NCI-H2107 (cell line): ENCODE data around the gene P3H3.
A peak's percentile ranks its signal among the peaks of the same experiment; 100 is the strongest.

ENCODE experiments used
- DNase-seq: peaks from one replicate; lab custom pipeline; 2025; lab: John Stamatoyannopoulos, UW

P3H3 gene, protein sequence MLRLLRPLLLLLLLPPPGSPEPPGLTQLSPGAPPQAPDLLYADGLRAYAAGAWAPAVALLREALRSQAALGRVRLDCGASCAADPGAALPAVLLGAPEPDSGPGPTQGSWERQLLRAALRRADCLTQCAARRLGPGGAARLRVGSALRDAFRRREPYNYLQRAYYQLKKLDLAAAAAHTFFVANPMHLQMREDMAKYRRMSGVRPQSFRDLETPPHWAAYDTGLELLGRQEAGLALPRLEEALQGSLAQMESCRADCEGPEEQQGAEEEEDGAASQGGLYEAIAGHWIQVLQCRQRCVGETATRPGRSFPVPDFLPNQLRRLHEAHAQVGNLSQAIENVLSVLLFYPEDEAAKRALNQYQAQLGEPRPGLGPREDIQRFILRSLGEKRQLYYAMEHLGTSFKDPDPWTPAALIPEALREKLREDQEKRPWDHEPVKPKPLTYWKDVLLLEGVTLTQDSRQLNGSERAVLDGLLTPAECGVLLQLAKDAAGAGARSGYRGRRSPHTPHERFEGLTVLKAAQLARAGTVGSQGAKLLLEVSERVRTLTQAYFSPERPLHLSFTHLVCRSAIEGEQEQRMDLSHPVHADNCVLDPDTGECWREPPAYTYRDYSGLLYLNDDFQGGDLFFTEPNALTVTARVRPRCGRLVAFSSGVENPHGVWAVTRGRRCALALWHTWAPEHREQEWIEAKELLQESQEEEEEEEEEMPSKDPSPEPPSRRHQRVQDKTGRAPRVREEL

DNA sequence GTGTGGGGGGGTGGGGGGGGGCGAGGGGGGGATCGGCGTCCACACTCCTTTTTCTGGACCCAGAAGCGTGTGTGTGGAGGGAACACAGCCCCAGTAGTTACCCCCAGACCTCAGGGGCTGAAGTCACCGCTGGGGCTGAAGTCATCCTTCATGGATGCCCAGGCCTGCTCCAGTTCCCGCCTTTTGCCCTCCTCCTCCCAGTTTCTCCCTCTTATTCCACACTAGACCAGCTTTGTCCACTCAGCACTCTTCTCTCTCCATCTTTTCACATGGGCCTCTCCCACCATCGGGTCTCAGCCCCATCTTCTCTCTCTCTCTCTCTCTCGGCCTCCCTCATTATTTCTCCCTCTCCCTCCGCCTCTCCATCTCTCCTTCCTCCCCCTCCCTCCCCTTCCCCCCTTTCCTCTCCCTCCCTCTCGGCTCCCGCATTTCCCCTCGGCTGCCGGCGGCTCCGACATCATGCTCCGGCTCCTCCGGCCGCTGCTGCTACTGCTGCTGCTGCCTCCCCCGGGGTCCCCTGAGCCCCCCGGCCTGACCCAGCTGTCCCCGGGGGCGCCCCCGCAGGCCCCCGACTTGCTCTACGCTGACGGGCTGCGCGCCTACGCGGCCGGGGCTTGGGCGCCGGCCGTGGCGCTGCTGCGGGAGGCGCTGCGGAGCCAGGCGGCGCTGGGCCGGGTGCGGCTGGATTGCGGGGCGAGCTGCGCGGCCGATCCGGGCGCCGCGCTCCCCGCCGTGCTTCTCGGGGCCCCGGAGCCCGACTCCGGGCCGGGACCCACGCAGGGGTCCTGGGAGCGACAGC is at the start of gene P3H3:
P3H3 (plus strand) TSS at position 426 of the 799 bp plus-strand sequence; CDS start at position 460, 34 bp downstream.
- no peak for DNase-seq

DNA sequence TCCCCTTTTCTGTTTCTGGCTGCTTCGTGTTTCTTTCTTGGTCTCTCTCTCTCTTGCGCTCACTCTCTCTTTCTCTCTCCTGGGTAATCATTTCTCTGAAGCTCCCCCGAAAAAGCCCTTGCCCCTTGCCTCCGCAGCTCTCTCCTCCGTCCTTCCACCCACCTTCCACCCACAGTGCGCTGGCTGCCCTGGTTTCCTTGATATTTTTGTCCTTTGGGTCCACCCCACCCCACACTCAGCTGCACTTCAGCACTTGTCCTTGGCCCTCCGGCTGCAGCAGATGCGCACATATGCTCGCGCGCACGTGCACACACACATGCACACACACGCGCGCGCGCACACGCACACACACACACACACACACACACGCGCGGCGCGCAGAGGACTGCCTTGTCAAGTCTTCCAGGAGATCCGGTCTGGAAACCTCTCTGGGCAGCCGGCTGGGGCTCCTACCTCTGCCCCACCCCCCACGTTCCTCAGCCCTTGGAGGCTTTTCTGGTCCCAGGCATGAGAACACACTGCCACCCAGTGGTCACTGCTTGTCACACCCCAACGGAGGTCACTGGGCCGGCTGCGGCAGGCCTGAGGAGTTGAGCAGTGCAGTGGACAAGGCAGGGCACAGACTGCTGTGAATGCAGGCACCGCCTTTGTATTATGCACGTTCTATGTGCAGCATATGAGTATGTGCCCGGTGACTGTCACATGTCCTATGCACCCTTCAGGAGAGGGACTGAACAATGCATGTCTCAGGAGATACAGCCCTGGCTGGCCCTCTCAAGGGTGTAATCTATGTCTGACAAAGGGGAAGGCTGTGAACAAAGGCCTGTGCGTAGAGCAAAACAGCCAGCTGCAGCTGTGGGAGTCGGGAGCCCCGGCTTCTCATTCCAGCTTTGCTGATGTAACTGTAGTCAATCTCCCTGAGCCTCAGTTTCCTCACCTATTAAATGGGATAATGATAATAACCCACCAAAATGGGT is 49.3 kb upstream of the P3H3 start:
- peak; percentile 90 for DNase-seq

DNA sequence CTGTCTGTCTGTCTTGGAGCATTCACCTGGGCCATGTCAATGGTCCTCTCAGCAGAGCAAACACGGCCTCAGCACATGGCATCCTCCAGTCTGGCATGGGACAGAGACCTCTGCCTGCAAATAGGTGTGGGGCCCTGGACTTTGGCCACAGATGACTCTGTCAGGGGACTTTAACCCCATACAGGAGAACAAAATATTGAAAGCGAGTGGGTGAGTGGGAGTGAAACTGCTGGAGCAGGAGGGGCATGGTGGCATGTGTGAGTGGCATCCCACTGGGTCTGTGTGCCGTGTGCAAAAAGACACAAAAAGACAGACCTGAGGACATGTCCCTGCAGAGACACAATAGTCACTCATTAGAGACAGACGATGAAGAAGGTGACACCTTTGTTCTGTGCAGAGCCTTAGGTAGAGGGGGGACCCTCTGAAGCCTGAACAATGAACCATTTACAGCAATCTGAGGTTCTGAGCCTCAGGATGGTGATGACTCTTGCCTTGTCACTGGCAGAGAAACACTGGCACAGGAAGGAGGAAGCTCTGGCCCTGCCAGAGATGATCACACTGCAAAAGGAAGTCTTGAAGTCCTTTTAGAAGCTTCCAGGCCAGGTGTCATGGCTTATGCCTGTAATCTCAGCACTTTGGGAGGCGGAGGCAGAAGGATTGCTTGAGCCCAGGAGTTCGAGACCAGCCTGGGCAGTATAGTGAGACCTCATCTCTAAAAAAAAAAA is 48.3 kb upstream of the P3H3 start:
- no peak for DNase-seq

DNA sequence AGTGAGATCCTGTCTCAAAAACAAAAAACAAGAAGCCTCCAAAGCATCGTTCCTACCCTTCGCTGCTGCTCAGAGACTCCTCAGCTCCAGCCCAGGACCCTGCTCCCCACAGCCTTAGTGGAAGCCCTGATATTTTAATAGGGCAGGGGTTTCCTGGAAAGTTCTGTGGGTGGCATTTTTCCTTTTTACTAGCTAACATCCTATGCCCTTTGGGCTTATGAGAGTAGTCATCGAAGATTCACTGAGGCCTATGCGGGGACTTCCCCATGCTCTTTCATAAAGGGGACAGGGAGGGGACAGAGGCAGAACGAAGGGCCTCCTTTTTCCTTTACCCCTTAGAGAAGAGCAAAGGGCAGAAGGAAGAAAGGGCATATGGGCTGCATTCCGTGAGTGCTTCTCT is 47.6 kb upstream of the P3H3 start:
- DNase-seq, result no peak

DNA sequence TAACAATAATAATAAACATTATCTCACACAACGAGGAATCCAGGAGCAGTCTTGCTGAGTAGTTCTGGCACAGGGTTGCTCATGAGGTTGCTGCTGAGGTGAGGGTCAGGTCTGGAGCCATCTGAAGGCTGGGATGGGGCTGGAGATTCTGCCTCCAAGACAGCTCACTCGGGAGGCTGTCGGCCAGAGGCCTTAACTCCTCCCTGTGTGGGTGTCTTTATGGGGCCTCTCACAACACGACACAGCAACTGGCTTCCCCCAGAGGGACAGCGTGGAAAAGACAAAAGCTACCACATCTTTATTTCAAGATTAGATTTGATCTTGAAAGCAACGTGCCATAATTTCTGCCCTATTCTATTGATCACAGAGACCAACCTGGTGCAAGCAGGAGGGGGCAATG is 46.1 kb upstream of the P3H3 start:
- DNase-seq, result no peak

DNA sequence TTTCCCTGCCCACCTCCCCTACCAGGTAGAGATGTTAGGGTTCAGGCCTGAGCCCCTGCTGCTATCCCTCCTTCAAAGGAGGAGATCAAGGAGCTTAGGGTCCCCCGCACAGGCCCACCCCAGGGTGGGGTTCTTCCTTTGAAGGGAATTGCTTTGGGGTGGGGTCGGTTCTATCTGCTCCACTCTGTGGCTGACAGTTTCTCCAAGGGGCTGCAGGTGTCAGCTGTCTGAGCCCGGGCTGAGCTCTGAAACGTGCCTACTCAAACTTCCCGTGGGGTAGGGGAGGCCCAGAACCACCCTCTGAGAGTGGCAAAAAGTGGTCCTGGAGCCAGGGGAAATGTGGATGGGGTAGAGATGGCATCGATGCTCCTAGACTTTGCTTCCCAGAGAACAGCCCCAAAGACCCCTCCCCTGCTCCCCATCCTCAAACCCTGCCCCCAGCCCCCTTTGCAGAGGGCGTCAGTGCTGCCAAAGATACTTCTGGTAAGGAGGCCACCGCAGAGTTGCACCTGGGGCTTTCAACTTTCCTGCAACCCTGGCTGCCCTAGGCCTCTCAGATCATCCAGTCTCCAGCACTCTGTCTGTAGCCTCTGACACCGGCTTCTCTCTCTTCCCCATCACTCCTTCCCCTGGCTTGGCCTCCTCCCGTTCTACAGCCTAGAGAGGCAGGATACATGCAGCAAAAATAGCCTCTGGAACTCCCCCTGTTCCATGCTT is 45.2 kb upstream of the P3H3 start:
- no peak for DNase-seq

DNA sequence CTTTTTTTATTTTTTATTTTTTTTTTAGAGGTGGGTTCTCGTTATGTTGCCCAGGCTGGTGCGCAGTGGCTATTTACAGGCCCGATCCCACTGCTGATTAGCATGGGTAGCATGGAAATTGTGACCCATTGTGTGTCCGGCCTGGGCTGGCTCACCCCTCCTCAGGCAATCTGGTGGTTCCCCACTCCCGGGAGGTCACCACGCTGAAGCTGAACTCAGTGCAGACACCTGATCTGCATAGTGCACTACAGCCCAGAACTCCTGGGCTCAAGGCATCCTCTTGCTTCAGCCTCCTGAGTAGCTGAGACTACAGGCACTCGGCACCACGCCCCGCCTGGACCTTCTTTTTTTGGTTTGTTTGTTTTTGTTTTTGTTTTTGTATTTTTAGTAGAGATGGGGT is 44.4 kb upstream of the P3H3 start:
- DNase-seq, result no peak

DNA sequence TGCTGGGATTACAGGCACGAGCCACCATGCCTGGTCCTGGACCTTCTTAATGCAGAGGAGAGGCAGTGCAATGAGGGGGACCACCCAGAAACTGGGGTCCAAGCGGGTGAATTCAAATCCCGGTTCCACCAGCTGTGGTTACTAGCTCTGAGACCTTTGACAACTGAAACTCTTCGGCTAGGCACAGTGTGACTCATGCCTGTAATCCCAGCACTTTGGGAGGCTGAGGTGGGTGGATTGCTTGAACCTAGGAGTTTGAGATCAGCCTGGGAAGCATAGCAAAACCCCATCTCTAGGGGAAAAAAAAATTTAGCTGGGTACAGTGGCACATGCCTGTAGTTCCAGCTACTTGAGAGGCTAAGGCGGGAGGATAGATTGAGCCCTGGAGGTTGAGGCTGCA is 43.9 kb upstream of the P3H3 start:
- DNase-seq, result no peak

DNA sequence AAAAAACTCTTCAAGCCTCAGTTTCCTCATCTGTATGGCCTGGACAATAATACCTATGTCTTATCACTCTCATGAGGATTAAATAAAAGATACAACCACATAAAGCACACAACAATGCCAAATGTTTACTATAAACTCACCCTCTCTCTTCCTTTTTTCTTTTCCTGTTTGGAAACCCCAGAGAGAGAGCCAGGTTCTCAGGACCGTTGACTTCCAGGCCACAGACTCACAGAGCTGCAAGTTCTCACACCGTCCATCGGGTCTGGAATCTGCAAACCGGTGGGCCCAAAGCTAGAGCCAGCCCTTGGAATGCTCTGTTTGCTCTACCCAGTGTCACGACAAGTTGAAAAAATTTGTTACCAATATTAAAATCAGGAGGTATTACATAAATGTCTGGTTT is 43.4 kb upstream of the P3H3 start:
- DNase-seq, result no peak

DNA sequence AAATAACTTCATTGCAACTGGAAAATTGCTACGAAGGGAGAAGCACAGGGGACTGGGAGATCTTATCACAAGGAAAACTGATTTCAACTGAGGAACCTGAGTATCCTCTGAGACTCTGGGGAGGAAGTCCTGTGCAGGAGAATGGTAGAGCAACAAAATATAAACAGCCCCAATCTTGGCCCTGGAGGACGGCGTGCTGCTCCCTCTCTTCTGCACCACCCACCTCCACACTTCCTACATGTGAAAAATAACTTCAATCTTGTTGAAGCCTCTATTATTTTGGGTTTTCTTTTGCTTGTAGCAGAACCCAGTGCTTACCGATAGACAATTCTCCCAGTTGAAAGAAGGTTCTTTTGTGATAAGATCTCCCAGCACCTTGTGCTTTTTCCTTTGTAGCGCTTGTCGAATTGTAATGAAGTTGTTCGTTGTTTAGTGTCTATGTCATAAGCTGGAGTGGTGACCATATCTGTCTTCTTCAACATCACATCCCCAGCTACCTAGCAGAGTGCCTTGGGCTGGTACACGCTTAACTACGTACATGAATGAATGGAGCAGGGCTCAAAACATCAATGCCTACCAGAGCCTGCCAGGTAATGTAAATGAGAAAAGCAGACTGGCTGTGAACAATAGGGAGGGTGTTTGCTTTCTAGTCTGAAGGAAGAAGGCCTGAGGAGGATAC is 41.7 kb upstream of the P3H3 start:
- DNase-seq, result no peak

DNA sequence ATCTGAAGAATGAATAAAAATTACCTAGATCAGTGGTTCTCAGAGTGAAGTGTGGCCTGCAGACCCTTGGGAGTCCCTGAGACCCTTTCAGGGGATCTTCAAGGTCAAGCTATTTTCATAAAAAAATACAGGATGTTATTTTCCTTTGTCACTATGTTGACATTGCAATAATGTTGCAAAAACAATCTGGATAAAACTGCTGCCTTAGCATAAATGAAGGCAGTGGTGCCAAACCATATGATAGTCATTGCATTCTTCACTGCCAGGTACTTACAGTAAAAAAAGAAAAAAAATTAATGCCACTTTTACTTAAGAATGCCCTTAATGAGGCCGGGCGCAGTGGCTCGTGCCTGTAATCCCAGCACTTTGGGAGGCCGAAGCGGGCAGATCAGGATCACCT is 40.9 kb upstream of the P3H3 start:
- no peak for DNase-seq

DNA sequence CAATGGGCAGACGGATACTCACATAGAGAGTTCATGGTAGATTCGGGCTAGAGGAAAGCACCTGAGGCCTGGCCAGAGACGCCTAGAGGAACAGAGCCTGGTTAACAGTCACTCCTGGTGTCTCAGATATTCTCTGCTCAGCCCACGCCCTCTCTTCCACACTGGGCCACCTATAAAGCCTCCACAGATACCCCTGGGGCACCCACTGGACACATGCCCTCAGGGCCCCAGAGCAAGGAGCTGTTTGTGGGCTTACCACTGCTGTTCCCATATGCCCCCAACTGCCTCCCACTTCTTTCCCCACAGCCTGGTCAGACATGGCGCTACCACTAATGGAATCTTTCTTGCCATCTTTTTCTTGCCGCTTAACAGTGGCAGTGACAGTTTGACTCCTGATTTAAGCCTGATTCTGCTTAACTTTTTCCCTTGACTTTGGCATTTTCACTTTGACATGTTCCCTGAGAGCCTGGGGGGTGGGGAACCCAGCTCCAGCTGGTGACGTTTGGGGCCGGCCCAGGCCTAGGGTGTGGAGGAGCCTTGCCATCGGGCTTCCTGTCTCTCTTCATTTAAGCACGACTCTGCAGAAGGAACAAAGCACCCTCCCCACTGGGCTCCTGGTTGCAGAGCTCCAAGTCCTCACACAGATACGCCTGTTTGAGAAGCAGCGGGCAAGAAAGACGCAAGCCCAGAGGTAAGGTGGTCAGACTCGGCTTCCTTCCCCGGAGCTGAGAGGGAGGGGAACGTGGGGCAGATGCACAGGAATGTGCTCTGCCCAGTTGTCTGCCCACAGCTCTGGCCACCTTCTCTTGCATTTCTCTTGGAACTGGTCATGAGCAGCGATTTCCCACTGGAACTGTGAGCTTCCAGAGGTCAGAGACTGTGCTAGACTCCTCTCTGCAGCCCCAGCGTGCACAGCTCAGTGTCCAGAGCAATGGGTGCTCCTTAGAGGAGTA is 39.0 kb upstream of the P3H3 start, which contains the start of gene CD4:
CD4 (plus strand) TSS at position 557 of the 953 bp plus-strand sequence. CDS start 10,611 bp downstream, outside the sequence.
- no peak for DNase-seq

DNA sequence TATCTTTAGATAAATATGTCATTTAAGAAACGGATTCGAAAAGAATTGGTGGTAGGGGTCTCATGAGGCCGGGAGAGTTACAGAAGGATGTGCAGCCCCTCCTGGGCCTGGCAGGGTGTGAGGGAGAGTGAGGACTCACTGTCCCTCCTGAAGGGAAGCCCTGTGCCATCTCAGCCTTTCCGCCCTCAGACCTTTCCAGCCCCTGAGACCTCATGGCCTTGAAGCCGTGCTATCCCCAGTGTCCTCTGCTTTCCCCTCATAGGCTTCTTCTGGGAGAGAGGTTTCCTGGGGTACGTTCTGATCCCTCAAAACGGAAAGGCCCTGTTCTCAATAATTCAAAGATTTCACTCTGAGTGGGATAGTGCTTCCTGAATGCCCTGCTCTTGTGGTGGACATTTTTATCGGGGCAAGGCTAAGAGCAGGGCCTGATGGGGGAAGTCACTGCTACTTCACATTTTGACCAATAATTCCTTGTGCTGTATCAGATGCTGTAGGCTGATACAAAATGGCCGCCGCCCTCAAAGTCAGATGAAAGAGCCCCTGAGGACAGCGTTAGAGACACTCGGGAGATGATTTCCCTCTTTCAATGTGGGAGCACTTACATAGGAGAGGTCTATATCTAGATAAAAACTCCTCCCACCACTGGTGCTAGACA is 37.6 kb upstream of the P3H3 start:
- DNase-seq, result no peak

DNA sequence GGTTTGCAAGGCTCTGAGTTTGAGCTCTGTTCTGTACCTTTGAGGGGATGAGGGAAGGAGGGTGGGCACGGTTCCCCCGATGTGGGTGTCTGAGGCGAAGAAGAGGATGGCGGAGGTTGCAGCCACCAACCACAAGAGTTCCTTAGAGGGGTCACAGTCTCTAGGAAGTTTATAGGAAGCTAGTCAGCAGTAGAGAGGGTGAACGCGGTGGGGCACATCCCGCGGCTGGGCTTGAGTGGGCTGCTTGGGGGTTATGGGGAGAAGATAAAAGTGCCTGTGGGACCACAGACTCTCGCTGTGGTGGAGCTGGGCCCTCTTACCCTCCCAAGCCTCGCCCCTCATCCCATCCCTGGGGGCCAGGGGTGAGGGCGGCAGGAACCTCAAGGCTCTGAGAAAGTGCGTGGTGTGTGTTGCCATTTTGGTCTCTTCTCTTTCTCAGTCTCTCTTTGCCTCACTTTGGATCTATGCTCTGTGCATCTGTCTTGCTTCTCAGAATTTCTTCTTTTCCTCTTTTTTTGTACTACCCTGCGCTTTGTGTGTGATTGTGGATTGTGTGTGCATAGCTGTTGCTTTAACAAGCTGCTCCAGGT is 36.2 kb upstream of the P3H3 start:
- no peak for DNase-seq

DNA sequence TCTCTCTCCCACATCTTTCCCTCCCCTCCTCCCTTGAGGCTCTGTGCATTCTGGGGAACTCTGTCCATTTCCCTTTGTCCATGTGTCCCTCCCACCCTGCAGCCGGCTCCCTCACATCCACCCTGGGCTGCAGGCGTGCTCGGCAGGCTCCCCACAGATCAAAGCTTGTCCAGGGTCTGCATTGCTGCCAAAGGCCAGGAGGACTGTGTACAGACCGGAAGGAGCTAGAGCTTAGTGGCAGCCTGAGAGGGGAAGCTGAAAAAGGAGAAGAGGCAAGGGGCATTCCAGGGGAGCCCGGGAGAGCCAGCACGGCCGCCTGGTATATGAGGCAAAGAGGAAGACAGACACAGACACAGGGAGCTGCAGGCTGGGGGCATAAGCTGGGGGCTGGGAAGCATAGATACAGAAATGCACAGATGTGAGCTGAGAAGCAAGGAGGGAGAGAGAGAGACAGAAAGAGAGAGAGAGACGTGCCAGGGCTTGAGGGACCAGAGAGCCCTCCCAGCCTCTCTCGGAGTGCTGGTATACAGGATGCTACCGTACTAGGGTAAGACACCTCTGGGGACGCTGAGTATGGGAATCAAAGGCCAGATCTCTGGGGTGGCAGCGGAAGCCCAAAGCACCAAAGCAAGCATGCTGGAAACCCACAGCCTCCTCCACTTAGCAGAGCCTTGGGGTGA is 35.5 kb upstream of the P3H3 start:
- no peak for DNase-seq

DNA sequence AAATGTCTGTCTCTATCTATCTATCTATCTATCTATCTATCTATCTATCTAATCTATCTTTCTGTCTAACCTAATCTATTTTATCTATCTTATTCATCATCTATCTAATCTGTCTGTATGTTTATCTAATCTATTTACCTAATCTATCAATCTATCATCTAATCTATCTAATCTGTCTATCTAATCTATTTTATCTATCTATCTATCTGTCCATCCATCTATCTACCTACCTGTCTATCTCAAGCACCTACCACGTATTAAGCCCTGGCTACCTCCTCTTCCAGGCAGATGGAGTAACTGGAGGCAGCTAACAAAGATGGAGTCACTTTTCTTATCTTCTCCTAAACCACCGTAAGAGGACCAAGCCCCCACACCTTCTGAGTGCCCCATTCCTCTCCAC is 33.1 kb upstream of the P3H3 start:
- no peak for DNase-seq

DNA sequence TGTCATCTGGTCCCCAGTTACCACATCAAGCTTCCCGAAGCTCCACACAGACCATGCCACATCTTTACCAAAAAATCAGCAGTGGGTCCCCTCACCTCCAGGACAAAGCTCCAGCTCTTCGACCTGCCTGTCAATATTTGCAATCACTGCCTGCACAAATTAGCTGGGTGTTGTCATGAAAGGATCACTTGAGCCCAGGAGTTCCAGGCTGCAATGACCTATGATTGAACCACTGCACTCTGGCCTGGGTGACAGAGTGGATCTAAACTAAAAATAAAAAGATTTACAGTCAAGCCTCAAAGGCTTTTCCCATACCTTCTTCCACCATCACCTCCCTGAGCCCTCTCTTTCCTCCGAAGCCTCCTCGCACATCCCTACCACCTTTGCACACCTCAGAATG is 31.6 kb upstream of the P3H3 start:
- no peak for DNase-seq
